Lung (tissue), 12 donors: Measurements from ENCODE around the gene TNIK. TPM values are rescaled to one million over a fixed set of nuclear protein-coding genes. Genes with fewer than 3 reads are reported as not detected.

Experiments
- ATAC-seq: fragments of 200-7000 bp; cut with Tn5 transposase; one replicate; pipeline ENCODE4 v1.9.1; 2020; ENCODE audit warnings: moderate number of reproducible peaks; ENCODE audit not compliant: insufficient read depth, low FRiP score
- DNase-seq, 3 donors: peaks; one replicate each; pipeline ENCODE4 v3.0.0-alpha.2; 2013 to 2017
- H3K27ac ChIP-seq, 2 donors: one replicate each; pipeline ENCODE4 v1.5.1; 2013; ENCODE audit warnings: mild to moderate bottlenecking in 2 of 2, moderate library complexity in 2 of 2, control low read depth in 1 of 2, inconsistent platforms in 1 of 2, low read depth in 1 of 2, low read length in 1 of 2
- H3K27me3 ChIP-seq, 3 donors: one replicate each; pipeline ENCODE4 v1.5.1; 2013; ENCODE audit warnings: low read length in 2 of 3; ENCODE audit not compliant: control insufficient read depth in 3 of 3, insufficient read depth in 3 of 3
- H3K36me3 ChIP-seq, 4 donors: one replicate each; pipeline ENCODE4 v1.5.1; 2013; ENCODE audit warnings: low read length in 4 of 4, mild to moderate bottlenecking in 1 of 4, moderate library complexity in 1 of 4; ENCODE audit not compliant: control insufficient read depth in 4 of 4, insufficient read depth in 4 of 4
- H3K4me1 ChIP-seq, 5 donors: one replicate each; pipeline ENCODE4 v1.5.1; 2013; ENCODE audit warnings: low read length in 5 of 5, mild to moderate bottlenecking in 2 of 5, moderate library complexity in 1 of 5; ENCODE audit not compliant: control insufficient read depth in 5 of 5, insufficient read depth in 5 of 5
- H3K4me3 ChIP-seq: one replicate; pipeline ENCODE4 v1.5.1; 2013; ENCODE audit warnings: mild to moderate bottlenecking, control low read depth, moderate library complexity
- H3K9ac ChIP-seq, 2 donors: one replicate each; pipeline ENCODE4 v1.5.1; 2013; ENCODE audit warnings: low read length in 2 of 2, control low read depth in 1 of 2; ENCODE audit not compliant: insufficient read depth in 1 of 2
- H3K9me3 ChIP-seq, 4 donors: one replicate each; pipeline ENCODE4 v1.5.1; 2013; ENCODE audit warnings: low read length in 3 of 4, mild to moderate bottlenecking in 1 of 4, moderate library complexity in 1 of 4; ENCODE audit not compliant: control insufficient read depth in 4 of 4, insufficient read depth in 3 of 4
- WGBS, 2 donors: extraction: QIAGEN DNeasy Blood & Tissue Kit; methylation state at CpG; one replicate each; pipeline ENCODE4 v1.1.7; 2013; 5-methylcytosine and 5-hydroxymethylcytosine counted together
- polyA plus RNA-seq, 2 donors: library from polyadenylated mRNA; stranded (reverse); fragments of 200-250 nt; gene quantifications; one replicate each; pipeline ENCODE4 v1.2.1, GENCODE V29; 2013
- total RNA-seq, 2 donors: library from RNA; depleted of rRNA in 1 of 2; stranded (reverse); fragments of >200 nt in 1 of 2; gene quantifications; one replicate each; pipeline ENCODE4 v1.2.1, GENCODE V29; 2014 to 2021
- TF ChIP-seq, protein P1 (sequence below): IDR thresholded peaks from 2 replicates; pipeline ENCODE4 v1.5.1; 2012; ENCODE audit warnings: mild to moderate bottlenecking; ENCODE audit errors: control extremely low read depth, extremely low read depth
- donor health status: control.
- donor health status: control.
- donor health status: Bipolar disorder and iron deficiency.
- donor health status: healthy.
- donor health status: DM: yes; HTN: yes; CAD: no.

The TNIK gene
- total and polyA plus RNA-seq, 4 donors: 9.4 to 36.3 (median 14.3) TPM

DNA sequence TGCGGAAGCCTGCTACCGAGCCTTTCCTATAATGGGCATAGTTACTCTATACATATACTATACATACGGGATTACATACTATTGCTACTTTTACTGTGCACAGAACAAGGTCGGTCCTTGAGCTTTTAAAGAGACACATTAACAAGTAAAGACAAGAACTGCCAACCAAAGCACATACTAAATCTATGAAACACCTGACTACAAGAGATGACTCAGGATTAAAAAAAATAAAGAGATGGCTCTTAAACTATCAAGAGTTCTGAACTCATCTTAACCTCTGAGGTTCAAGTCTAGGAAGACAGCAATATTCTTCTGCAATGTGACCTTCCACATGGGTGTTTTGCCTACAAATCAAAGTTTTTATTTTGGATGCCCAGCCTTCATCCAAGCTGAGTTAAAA, 106.8 kb downstream of the TNIK start:
- Histone ChIP-seq H3K4me1 (peaks cover 0 to 18% (median 0%) of the 10 kb centered on the region in 5 donors), H3K4me3 (no peak overlapping the region), H3K9ac (no peak overlapping the region), H3K27me3 (no peaks in the 10 kb centered on the region), H3K27ac (no peak overlapping the region), H3K36me3 (no peaks in the 10 kb centered on the region), H3K9me3 (no peaks in the 10 kb centered on the region)
- WGBS, 2 donors: 71 to 86% methylated on average over 4 of the region's 4 CpGs
- no peak for ATAC-seq
- TF ChIP-seq, protein P1, sequence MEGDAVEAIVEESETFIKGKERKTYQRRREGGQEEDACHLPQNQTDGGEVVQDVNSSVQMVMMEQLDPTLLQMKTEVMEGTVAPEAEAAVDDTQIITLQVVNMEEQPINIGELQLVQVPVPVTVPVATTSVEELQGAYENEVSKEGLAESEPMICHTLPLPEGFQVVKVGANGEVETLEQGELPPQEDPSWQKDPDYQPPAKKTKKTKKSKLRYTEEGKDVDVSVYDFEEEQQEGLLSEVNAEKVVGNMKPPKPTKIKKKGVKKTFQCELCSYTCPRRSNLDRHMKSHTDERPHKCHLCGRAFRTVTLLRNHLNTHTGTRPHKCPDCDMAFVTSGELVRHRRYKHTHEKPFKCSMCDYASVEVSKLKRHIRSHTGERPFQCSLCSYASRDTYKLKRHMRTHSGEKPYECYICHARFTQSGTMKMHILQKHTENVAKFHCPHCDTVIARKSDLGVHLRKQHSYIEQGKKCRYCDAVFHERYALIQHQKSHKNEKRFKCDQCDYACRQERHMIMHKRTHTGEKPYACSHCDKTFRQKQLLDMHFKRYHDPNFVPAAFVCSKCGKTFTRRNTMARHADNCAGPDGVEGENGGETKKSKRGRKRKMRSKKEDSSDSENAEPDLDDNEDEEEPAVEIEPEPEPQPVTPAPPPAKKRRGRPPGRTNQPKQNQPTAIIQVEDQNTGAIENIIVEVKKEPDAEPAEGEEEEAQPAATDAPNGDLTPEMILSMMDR: no peak
- DNase-seq: no peak

DNA sequence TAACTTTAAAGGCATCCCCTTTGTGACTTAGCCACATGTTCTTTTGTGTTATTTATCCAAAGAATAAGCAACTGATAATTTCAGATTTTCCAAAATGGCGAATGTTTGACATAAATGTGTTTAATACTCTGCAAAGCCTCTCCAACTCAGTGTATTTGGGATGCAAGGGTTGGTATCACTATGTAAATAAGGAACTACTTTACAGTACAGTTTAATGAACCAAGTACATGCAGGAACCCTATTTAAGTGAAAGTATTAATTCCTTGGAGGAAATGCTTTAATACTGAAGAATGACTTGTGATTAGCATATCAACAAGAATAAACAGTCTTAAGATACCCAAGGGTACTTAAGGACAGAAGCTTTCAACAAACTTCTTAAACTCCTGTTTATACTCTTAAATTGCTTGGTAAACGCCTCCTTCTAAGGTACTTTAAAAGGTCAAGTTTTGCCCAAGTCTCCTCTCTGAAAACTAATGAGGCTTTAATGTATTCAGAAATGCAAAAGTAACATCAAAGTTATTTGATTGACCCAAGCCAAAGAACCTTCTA, 107.7 kb downstream of the TNIK start:
- Histone ChIP-seq H3K4me1 (peaks cover 0 to 15% (median 4%) of the 10 kb centered on the region in 5 donors), H3K27ac (no peak overlapping the region), H3K27me3 (no peaks in the 10 kb centered on the region), H3K4me3 (no peak overlapping the region), H3K9me3 (no peaks in the 10 kb centered on the region), H3K9ac (no peak overlapping the region), H3K36me3 (no peaks in the 10 kb centered on the region)
- DNase-seq (no peak), ATAC-seq (peak; percentile 30)
- TF ChIP-seq, protein P1: no peak
- 68 to 86% methylated on average over 2 of the region's 2 CpGs for WGBS, 2 donors

DNA sequence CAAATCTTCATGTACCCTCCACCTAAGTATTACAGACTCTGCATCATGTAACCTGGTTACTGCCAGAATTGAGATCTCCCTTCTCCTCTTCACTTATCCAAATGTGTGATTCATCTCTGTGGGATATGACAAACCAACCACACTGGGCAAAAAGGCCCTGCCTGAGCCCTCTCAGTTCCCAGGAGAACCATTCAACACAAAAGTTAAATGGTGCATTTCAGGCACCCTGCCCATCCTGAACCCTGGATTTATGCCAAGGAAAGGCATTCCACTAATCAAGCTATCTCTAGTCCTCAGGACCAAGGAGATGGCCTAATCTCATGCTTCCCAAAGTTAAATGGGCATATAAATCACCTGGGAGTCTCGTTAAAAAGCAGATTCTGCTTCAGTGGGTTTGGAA, 108.5 kb downstream of the TNIK start:
- H3K4me1 ChIP-seq: peaks cover 0 to 20% (median 5%) of the 10 kb centered on the region in 5 donors
- TF ChIP-seq, protein P1: no peak
- peak overlapping the region in 1 of 2 donors; percentile 63 for H3K27ac ChIP-seq
- H3K9me3 ChIP-seq: no peaks in the 10 kb centered on the region
- H3K36me3 ChIP-seq: no peaks in the 10 kb centered on the region
- H3K27me3 ChIP-seq: no peaks in the 10 kb centered on the region
- ATAC-seq: no peak
- DNase-seq: no peak
- H3K9ac ChIP-seq: no peak overlapping the region
- no peak overlapping the region for H3K4me3 ChIP-seq
- 59 to 72% methylated on average over 1 of the region's 1 CpG for whole genome bisulfite sequencing, 2 donors

DNA sequence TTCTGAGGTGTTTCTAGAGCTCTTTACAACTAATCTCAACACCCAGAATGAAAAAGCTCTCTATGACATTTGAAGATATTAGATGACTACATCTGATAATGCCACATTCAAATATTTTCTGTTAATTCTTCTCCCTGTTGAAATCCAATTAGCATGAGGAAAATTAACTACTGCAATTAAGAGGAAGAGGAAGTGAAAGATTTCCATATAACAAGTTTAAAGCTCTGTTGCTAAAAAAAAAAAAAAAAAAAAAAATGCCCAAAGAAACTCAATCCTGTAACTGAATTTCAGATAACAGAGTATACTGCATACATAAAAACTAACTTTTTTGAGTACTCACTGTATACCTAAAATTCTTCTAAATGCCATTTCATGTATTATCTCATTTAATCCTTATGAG, 109.8 kb downstream of the TNIK start:
- no peaks in the 10 kb centered on the region for H3K9me3 ChIP-seq
- H3K4me1 ChIP-seq: peaks cover 0 to 14% (median 5%) of the 10 kb centered on the region in 5 donors
- H3K9ac ChIP-seq: no peak overlapping the region
- H3K27ac ChIP-seq: no peak overlapping the region
- H3K4me3 ChIP-seq: no peak overlapping the region
- DNase-seq (no peak), ATAC-seq (no peak)
- no peaks in the 10 kb centered on the region for H3K36me3 ChIP-seq
- no peaks in the 10 kb centered on the region for H3K27me3 ChIP-seq
- TF ChIP-seq, protein P1: no peak
